Keratinocyte (primary cell): Measurements from ENCODE around the gene BRCA1.

Source experiments
- EZH2 ChIP-seq: IDR thresholded peaks from one replicate; pipeline ENCODE4 v1.6.1; 2012; ENCODE audit warnings: inconsistent platforms, mild to moderate bottlenecking, low read length, moderate library complexity
- TF ChIP-seq, protein P1 (sequence below), 3 experiments: IDR thresholded peaks in 1 of 3; conservative IDR thresholded peaks in 1 of 3; optimal IDR thresholded peaks in 1 of 3; 2 replicates in 2 of 3; 3 replicates in 1 of 3; pipeline versions ENCODE3 to v1.5.1; 2011; ENCODE audit warnings: low read length in 3 of 3, mild to moderate bottlenecking in 3 of 3, moderate library complexity in 2 of 3, control low read depth in 1 of 3, inconsistent platforms in 1 of 3; ENCODE audit not compliant: insufficient read depth in 2 of 3; ENCODE audit errors: extremely low read depth in 1 of 3

DNA sequence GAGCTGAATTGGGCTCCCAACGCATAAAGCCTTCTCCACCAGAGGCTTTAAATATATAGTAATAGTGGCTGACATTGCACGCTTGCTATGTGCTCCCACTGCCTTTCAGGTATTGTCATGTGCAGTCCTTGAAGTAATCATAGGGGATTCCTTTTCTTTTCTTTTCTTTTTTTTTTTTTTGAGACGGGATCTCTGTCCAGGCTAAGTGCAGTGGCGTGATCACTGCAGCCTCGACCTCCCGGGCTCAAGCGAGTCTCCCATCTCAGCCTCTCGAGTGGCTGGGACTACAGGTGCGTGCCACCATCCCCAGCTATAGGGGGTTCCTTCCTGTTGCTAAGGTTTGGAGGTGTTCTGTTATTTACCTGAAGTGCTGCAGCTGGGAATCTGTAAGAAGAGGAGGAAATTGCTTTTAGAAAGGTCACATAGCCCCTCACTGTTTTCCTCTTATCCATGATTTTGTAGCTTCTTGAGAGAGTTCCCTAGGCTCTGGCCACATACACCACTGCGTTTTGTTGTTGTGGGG is 126.1 kb downstream of the BRCA1 start:
- TF ChIP-seq, protein P1, sequence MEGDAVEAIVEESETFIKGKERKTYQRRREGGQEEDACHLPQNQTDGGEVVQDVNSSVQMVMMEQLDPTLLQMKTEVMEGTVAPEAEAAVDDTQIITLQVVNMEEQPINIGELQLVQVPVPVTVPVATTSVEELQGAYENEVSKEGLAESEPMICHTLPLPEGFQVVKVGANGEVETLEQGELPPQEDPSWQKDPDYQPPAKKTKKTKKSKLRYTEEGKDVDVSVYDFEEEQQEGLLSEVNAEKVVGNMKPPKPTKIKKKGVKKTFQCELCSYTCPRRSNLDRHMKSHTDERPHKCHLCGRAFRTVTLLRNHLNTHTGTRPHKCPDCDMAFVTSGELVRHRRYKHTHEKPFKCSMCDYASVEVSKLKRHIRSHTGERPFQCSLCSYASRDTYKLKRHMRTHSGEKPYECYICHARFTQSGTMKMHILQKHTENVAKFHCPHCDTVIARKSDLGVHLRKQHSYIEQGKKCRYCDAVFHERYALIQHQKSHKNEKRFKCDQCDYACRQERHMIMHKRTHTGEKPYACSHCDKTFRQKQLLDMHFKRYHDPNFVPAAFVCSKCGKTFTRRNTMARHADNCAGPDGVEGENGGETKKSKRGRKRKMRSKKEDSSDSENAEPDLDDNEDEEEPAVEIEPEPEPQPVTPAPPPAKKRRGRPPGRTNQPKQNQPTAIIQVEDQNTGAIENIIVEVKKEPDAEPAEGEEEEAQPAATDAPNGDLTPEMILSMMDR (optimal IDR thresholded peaks at IDR 0.05 in 1 of 3, IDR thresholded peaks at IDR 0.05 in 1 of 3, conservative IDR thresholded peaks at IDR 0.05 in 1 of 3; ENCODE audit: extremely low read depth in 1 of 3, insufficient read depth in 2 of 3, low read length in 3 of 3), result no peak
- no peak for TF ChIP-seq EZH2
